ENCODE data around the gene ASIC3.

DNA sequence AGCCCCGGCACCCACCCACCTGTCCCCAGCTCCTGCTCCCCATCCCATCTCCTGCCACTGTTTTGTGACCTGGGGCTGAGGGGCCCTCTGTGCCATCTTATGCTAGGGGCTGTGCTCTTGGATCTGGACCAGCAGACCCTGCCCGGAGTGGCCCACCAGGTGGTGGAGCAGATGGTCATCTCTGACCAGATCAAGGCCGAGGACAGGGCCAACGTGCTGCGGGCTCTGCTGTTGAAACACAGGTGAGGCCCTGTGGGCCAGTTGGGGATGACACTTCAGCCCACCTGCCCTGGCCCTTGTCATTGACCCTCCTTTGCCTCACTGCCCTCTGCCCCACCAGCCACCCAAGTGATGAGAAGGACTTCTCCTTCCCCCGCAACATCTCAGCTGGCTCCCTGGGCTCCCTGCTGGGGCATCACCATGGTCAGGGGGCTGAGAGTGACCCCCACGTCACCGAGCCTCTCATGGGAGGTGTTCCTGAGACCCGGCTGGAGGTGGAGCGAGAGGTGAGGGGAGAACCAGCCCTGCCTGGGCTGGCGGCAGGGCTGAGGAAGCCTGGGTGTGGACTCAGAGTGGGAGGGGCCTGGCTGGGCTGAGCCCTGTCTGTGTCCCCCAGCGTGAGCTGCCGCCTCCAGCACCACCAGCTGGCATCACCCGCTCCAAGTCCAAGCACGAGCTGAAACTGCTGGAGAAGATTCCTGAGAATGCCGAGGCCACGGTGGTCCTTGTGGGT is 21.7 kb downstream of the ASIC3 start:
- TF ChIP-seq CTCF (IDR thresholded peaks at IDR 0.05; ENCODE audit: low read length) (no peak), EZH2 (optimal IDR thresholded peaks at IDR 0.05; ENCODE audit: low read depth, low read length) (no peak), EZH2phosphoT487 (IDR thresholded peaks at IDR 0.05; ENCODE audit: low read length) (no peak)

All from MM.1S (cell line).